MM.1S (cell line): Measurements from ENCODE around the gene SYT1.

Source experiments
- EZH2 ChIP-seq: fragments of 300-600 bp; sonication (generic); optimal IDR thresholded peaks from 2 replicates; pipeline ENCODE3; 2017; ENCODE audit warnings: low read depth, mild to moderate bottlenecking, antibody characterized with exemption, low read length, mixed read lengths
- EZH2phosphoT487 ChIP-seq: fragments of 300-600 bp; sonication (generic); IDR thresholded peaks from 2 replicates; pipeline ENCODE4 v1.6.1; 2018; ENCODE audit warnings: antibody characterized with exemption, low read length
- TF ChIP-seq, protein P1 (sequence below): fragments of 300-600 bp; sonication (generic); IDR thresholded peaks from 2 replicates; pipeline ENCODE4 v1.5.1; 2016; ENCODE audit warnings: antibody characterized with exemption, low read length, mixed read lengths

DNA sequence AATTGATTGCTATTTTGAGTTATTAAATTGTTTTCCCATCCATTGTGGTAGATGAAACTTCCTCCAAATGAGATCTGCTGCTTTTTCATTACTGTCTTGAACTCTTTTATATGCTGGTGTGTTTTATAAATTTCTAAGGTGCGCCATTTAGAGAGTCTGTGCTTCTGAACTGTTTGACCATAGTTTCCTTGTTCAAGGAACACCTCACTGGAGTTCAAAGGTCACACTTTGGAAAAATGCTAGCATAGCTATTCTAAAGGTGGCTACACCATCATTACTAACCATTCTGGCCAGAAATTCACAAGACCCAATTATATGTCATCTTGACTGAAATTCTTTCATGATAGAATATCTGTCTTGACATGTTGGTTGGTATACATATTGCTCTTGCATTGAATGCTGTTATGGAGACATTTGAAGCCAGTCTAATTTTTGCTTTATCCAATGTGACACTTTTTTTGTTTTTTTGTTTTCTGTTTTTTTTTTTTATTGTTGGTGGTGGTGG is 556.7 kb downstream of the SYT1 start:
- TF ChIP-seq EZH2phosphoT487 (no peak), EZH2 (no peak)
- TF ChIP-seq, protein P1, sequence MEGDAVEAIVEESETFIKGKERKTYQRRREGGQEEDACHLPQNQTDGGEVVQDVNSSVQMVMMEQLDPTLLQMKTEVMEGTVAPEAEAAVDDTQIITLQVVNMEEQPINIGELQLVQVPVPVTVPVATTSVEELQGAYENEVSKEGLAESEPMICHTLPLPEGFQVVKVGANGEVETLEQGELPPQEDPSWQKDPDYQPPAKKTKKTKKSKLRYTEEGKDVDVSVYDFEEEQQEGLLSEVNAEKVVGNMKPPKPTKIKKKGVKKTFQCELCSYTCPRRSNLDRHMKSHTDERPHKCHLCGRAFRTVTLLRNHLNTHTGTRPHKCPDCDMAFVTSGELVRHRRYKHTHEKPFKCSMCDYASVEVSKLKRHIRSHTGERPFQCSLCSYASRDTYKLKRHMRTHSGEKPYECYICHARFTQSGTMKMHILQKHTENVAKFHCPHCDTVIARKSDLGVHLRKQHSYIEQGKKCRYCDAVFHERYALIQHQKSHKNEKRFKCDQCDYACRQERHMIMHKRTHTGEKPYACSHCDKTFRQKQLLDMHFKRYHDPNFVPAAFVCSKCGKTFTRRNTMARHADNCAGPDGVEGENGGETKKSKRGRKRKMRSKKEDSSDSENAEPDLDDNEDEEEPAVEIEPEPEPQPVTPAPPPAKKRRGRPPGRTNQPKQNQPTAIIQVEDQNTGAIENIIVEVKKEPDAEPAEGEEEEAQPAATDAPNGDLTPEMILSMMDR = no peak
